HPDE6-E6E7 (cell line): ENCODE measurements around the gene ASB3.
"Not testable (repeated sequence)": the region's sequence is repeated elsewhere in the genome, so short reads cannot be mapped to it uniquely, and the experiment has no call there.

Experiments used
- DNase-seq: peaks from one replicate; pipeline ENCODE4 v3.0.0; 2011; ENCODE audit warnings: missing footprints; ENCODE audit errors: extremely low spot score

The ASB3 gene, protein sequence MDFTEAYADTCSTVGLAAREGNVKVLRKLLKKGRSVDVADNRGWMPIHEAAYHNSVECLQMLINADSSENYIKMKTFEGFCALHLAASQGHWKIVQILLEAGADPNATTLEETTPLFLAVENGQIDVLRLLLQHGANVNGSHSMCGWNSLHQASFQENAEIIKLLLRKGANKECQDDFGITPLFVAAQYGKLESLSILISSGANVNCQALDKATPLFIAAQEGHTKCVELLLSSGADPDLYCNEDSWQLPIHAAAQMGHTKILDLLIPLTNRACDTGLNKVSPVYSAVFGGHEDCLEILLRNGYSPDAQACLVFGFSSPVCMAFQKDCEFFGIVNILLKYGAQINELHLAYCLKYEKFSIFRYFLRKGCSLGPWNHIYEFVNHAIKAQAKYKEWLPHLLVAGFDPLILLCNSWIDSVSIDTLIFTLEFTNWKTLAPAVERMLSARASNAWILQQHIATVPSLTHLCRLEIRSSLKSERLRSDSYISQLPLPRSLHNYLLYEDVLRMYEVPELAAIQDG

DNA sequence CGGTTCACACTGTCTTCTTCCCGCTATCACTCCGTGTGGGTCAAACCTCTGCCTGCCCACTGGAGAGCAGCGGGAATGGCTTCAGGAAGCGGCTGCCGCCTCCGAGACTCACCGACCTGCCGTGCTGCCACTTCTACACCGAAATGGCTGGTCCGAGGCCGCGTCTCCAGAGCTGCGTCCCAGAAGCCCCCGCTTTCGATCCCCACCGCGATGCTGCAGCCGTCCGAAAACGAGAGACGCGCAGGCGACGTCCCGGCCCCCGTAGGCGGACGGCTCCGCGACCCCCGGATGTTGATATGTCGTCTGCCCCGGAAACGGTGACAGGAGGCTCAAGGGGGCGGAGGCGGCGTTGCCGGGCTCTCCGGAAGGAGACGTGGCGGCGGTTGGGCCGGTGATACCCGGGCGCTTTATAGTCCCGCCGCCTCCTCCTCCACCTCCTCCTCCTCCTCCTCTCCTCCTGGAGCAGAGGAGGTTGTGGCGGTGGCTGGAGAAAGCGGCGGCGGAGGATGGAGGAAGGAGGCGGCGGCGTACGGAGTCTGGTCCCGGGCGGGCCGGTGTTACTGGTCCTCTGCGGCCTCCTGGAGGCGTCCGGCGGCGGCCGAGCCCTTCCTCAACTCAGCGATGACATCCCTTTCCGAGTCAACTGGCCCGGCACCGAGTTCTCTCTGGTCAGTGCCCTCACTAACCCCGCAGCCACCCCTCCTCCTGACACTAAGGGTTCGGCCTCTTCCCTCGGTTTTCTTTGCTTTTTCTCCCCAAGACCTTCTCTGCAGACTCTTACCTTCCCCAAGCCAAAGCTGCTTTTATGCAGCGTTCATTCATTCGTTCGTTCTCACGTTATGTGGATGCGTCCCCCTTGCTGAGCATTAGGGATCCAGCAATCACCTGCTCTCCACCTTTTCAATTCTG, at the start of gene ASB3, which contains the start of gene ERLEC1:
Gene ASB3, minus strand, starts transcription at position 249 of the 909 bp plus-strand sequence. CDS start 21,381 bp downstream, outside the sequence.
Gene ERLEC1, plus strand, starts transcription at position 340 of the 909 bp plus-strand sequence. Its CDS starts 167 bp downstream, at position 507.
- DNase-seq, result peak; percentile 29

DNA sequence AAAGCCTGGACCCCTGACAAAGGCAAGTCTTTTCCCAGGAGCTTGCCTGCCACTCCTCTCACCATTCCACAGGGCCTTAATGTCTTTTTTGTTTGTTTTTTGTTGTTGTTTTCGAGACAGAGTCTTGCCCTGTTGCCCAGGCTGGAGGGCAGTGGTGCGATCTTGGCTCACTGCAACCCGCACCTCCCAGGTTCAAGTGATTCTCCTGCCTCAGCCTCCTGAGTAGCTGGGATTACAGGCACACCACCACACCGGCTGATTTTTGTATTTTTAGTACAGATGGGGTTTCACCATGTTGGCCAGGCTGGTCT, 43.2 kb upstream of the ASB3 start:
- DNase-seq, result not testable (repeated sequence)

DNA sequence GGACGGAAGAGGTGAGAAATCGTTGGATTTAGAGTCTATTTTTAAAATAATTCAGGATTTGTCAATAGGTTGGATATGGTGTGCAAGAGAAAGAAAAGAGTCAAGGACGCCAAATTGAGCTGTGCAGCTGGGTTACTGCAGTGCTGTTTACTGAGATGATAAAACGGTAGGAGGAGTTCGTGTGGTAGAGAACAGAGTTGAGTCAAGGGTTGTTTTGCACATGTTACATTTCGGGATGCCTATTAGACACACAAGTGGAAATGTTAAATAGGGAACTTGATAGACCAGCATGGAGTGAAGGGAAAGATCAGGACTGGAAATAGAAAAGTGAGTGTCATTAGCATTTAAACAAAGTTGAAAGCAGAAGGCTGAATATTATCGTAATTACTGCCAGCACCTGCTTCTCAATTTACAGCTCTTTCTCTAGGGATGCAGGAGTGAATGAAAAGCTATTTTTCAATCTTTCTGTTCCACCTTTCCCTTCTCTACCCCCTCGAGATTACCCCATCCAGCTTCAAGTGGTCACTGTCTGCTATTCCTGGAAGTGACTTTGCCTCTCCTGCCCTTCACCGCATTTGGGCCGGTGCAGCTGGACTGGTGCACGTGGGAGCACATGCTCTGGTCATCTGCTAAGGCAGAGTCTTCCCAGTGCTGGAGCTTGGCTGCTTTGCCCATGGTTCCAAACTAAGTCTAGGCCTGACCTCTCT, 42.7 kb upstream of the ASB3 start:
- DNase-seq, result no peak

DNA sequence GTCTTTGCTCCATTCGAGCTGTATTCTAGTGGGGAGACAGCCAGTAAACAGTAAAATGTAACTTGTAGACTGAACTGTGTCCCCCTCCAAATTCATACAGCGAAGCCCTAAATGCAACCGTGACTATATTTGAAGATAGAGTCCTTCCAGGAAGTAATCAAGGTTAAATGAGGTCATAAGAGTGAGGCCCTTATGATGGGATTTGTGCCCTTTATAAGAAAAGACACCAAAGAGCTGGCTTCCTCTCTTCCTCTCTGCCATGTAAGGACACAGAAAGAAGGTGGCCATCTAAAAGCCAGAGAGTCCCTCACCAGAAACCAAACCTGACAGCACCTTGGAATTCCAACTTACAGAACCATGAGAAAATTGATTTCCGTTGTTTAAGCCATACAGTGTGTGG, 41.6 kb upstream of the ASB3 start:
- no peak for DNase-seq

DNA sequence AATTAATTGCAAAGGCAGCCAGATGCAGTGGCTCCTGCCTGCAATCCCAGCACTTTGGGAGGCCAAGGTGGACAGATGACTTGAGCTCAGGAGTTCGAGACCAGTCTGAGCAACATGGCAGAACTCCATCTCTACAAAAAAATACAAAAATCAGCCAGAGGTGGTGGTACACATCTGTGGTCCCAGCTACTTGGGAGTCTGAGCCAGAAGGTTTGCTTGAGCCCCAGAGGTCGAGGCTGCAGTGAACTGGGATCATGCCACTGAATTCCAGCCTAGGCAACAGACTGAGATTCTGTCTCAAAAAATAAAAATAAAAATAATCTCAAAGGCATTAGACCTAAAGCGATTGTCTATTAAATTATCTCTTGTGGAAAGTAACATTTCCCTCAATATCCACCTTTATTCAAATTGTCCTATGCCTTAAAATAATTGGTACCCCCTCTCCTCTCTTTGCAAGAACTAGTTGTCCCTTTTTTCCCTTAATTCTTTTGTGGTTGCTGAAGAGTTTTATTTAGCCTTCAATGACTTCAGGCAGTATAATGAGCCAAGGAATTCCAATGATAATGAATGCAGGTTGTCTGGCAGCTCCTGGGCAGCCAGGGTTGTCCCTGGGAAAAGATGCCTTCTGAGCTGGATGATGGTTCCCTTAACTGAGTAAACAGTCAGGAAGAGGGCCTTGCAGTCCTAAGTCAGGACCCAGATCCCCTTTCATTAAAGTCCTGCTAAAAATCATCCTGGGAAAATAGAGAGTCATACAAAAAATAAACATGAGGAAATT, 40.8 kb upstream of the ASB3 start:
- DNase-seq, result no peak

DNA sequence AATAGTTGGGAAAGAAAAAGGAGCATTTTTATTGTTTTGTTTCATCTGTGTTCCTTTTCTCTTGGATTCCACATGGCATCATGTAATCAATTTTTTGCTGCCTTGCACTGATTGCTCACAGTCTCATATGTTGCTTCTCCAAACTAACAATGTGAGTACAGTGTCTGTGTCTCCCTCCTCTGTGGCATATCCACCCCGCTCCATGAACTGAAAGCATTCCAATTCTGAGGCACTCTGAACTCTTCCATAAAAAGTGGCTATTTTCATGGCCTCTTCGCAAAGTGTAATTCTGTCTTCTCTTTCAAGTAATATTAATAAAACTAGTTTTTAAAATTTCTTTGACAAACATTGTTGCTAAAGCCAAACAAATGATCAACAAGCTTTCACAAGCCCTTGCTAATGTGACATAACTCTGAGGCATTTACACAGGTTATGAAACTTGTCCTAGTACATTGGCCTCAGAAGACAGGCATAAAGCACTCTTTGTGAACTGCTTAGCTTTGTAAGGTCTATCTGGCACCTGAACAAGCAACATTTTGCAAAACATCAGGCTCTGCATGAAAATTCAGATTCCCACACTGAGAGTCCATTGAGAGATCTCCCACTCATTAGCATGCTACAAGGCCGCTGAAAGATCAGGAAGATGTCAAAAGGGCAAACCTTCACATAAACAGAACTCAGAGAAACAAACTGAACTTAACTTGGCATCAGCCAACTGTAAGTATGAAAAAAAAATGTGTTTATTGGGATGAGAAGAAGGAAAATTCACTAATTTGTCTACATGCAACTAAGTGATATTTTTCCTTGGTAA, 40.0 kb upstream of the ASB3 start:
- no peak for DNase-seq

DNA sequence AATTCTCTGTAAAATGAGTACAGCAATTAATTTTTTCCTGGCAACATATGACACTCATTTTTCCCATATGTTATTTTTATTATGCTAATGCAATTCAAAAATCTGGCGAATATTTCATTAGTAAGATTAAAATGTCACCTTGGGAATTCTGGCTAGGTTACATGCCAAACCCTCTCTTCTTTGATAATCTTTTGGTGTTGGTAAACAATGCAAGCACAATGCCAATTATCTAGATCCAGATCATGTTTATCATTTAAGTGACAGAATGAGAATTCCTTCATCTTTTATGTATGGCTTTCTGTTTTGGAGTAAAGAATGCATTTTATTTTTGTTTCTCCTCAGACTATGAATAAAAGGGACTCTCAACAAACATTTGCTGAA, 39.3 kb upstream of the ASB3 start:
- no peak for DNase-seq

DNA sequence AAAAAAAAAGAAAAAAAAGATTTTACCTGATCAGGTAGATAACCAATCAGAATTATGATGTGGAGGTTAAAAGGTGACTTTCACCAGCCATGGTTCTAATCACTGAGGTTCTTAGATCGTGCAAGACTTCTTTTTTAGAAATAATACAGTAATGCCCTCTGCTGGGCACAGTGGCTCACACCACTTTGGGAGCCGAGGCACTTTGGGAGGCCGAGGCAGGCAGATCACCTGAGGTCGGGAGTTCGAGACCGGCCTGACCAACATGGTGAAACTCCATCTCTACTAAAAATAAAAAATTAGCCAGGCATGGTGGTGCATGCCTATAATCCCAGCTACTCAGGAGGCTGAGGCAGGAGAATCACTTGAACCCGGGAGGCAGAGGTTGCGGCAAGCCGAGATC, 36.9 kb upstream of the ASB3 start:
- not testable (repeated sequence) for DNase-seq

DNA sequence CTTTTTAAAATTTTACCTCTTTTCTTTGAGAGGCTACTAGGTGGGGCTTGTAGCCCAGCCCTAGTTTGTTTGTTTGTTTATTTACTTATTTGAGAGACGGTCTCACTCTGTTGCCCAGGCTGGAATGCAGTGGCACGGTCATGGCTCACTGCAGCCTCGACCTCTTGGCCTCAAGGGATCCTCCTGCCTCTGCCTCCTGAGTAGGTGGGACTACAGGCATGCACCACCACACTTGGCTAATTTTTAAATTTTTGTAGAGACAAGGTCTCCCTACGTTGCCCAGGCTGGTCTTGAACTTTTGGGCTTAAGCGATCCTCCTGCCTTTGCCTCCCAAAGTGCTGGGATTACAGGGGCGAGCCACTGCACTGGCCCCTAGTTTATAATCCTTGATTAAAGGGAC, 35.1 kb upstream of the ASB3 start:
- no peak for DNase-seq

DNA sequence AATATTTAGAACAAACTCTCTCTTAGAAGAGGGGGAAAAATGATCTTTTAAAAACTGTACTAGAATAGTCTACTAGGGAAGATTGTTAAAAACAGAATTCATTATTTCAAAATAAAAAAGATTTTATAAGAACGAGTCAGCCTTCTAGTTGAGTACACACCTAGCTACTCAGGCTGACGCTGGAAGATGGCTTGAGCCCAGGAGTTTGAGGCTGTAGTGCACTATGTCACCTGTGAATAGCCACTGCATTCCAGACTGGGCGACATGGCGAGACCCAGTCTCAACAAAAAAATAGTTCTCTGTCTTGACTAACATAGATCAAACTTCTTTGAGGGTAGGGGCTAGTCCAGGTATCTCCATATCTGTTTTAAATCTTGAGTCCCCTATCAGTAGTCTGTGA, 34.0 kb upstream of the ASB3 start:
- DNase-seq, result no peak

DNA sequence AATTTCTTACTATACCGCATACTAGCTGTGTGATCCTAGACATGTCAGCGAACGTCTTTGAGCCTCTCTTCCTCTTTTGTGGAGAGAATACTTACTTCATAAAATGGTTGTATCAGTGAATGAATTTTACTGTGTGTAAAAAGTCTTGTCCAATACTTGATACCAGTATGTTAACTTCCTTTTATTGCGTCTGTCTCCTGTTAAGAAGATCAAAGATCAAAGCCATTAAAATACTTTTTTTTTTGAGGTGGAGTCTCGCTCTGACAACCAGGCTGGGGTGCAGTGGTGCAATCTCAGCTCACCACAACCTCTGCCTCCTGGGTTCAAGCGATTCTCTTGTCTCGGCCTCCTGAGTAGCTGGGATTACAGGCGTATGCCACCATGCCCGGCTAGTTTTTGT, 33.3 kb upstream of the ASB3 start:
- no peak for DNase-seq

DNA sequence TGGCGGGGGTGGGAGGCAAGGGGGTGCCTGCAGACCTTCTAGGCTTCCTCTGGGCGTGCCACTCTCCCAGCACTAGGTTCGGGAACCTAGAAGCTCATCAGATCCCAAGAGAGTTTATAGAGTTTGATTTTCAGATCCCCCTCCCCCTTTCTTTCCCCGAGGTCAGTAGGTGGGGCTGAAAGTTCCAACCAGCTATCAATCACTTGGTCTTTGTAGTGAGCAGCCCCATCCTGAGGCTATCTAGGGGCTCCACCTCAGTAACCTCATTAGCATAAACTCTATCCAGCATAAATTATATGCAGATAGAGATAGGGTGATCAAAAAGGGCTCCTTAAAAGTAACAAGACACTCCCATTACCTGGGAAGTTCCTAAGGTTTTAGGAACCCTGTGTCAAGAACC, 32.9 kb upstream of the ASB3 start:
- DNase-seq, result no peak

DNA sequence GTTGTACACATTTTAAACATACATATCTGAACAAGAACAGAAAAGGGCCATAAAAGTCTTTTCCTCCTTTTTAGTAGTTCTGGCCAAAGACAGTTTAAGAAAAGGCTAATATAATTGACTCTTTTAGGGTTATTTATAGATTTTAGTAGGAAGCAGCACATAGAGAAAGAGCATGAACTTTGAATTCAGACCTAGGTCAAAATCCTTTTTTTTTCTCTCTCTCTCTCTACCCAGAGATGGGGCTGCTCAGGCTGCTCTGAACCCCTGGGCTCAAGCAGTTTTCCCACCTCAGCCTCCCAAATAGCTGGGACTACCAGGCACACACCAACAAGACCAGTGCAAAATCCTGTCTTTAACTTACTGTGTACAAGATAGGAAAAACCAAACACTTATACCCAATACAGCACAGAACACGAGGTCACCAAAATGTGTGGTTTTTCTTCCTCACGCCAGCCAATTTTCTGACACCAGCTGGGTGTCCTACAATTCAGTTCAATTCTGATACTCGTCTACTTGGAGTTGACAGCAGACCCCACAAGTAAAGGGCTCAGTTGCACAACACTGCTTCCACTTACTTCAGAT, 32.2 kb upstream of the ASB3 start:
- no peak for DNase-seq

DNA sequence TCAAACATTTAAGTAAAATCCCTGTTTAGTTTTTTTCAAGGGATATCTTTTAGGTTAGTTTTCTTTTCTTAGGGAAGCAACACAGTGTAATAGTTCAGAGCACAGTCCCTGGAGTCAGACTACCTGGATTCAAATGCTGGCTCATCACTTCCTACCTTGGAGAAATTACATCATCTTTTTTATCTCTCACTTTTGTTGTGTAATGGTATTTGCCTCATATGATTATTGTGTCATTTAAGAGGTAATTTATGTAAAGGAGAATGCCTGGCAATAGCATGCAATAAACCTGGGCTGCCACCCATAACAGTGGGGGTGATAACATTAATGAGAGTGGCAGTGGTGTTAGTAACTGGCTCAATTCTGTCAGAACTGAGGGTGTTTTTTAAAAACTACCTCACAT, 26.4 kb upstream of the ASB3 start:
- no peak for DNase-seq

DNA sequence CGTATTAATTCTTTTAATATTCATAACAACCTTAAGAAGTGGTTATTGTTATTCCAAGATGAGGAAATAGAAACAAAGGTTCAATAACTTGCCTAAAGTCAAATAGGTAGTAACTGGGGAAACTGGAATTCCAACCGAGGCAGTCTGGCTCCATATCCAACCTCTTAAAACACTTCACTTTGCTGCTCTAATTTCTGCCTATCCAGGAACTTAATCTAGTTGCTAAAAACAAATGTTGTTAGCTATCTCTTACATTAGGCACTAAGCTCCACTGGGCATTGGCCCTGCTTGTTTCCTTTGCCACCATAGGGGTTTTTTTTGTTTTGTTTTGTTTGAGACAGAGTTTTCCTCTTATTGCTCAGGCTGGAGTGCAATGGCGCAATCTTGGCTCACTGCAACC, 24.8 kb upstream of the ASB3 start:
- no peak for DNase-seq

DNA sequence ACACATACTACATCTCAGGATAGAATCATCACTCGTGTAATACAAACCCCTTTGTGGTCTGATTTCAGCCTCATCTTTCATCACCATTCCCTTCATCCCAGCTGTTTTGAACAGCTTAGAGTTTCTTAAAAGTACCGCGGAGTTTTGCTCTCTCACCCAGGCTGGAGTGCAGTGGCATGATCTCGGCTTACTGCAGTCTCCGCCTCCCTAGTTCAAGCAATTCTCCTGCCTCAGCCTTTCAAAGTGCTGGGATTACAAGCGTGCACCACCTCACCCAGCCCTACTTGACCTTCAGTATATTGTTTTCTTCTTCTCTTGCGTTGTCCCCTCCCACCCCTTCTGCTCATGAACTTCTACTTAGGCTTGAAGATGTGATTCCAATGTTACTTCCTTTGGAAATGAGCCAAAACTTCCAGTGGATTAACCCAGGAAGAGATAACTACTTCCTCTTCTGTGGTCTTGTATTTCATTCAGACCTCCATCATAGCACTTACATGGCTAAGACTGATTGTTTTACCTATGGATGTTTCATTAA, 15.9 kb upstream of the ASB3 start:
- no peak for DNase-seq

DNA sequence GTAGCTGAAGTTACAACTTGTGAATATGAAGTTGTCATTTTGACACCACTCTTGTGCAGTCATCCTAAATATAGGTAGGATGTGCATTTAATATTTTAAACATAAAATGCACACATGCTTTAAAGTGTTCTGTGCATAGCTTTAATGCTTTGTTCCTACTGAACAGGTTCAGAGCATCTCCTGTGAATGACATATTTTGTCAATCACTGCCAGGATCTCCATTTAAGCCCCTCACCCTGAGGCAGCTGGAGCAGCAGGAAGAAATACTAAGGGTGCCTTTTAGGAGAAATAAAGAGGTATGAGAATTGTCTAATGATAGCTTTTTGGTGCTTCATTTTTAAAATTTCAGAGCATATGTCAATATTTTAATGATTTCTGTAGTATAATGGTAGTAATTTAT, 14.8 kb upstream of the ASB3 start:
- DNase-seq, result no peak

DNA sequence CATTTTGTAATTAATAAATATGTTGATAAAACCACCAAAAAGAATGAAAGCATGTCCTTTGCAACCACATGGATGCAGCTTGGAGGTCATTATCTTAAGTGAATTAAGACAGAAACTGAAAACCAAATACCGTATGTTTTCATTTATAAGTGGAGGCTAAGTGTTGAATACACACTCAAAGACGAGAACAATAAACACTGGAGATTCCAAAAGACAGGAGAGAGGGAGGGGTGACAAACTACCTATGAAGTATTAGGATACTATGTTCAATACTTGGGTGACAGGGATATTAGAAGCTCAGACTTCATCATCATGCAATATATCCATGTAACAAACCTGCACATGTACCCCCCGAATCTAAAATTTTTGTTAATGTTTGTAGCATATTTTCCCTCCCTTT, 7.1 kb upstream of the ASB3 start:
- DNase-seq, result no peak

DNA sequence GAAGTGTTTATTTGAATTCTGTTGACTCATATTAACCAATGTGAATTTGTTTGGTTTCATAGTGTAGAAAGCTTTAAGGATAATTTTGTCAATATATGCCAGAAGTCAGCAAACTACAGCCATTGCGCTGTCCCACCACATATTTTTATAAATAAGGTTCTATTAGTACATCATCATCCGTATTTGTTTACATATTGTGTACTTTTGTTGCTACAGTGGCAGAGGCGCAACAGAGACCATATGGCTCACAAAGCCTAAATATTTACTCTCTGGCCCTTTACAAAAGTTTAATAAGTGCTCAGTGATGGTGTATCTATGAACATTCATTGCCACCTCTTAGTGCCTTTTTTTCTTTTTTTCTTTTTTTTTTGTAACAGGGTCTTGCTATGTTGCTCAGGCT, 6.5 kb upstream of the ASB3 start:
- DNase-seq, result no peak
